ENCODE results near the gene TIE1. TPM values are rescaled to one million over a fixed set of nuclear protein-coding genes. Genes with fewer than 3 reads are reported as not detected.
A peak's percentile ranks its signal among the peaks of the same experiment; 100 is the strongest.

The TIE1 gene
- total and polyA plus RNA-seq, 2 of the 13 experiments (the other 11 are each of a cell fraction or from before 2014, with no cell fraction given) = 0.58 to 0.84 TPM

DNA sequence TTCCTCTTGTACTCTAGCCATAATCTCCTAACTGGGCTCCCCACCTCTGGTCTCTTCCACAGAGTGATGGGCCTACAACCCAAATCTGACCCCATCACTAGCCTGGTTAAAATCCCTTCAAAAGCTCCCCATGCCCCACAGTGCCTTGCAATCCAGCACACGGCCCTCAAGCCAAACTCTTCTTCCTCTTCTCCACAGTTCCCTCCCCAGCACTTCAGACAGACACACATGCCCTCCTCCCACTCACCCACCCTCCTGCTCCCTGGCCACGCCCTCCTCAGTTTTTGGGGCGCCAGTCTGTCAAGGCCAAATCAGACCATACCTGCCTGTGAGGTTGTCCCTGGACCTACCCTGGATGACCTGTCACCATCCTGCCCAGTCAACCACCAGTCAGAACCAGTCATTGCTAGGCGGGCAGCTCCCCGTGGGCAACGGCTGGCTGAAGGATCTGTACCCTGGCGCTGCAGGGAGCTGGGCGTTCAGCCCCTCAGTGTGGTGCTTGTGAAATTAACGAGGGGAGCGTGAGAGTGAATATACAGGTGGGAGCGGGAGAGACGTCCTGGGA lies 16.2 kb upstream of the TIE1 start:
- H3K36me3 ChIP-seq (replicated peaks in 1 of 2; ENCODE audit: control insufficient read depth in 1 of 2, insufficient read depth in 2 of 2, low read length in 2 of 2) = no peaks in the 10 kb centered on the region
- DNase-seq (ENCODE audit: low spot score) = no peak
- no peak overlapping the region for H3K27ac ChIP-seq (ENCODE audit: extremely low read length, insufficient read depth, low read length)

More for the DNA sequence above, 16.2 kb upstream of the TIE1 start:
- Histone ChIP-seq H3K9me3 (ENCODE audit: low read length) (no peaks in the 10 kb centered on the region), H3K4me2 (ENCODE audit: low read depth, low read length) (peak overlapping the region; percentile 77), H3K4me3 (replicated peaks in 1 of 3; ENCODE audit: insufficient read depth in 1 of 3, low read depth in 2 of 3, low read length in 3 of 3) (peak overlapping the region; percentile 58 to 70 (median 58); a peak in 4 of 6 replicates), H3K27me3 (ENCODE audit: control insufficient read depth in 1 of 2, insufficient read depth in 2 of 2, low read length in 2 of 2) (0 out of 5 replicates have a peak, but pooled peaks cover 0 to 9% of the 10 kb centered on the region in 2 experiments), H3K4me1 (ENCODE audit: insufficient read depth, low read length) (peaks cover 87% of the 10 kb centered on the region), H3K9ac (ENCODE audit: insufficient read depth, low read depth, low read length) (peak overlapping the region; percentile 25; the same call in 1 of the 2 replicates), H2AFZ (ENCODE audit: low read length) (no peak overlapping the region), H3K79me2 (ENCODE audit: insufficient read depth, low read length) (no peaks in the 10 kb centered on the region), H4K20me1 (ENCODE audit: insufficient read depth, low read length) (no peaks in the 10 kb centered on the region)
- WGBS (ENCODE audit: low lambda C conversion rate) = 45% methylated on average over 12 of the region's 12 CpGs
- no TSS peak for BruUV-seq (replicated peaks)
- in situ Hi-C loops (cut with HindIII; ENCODE audit: extremely low pct_ligation_motif_present, low pct_unique_long_range_greater_than_20kb) (no loop called here), intact Hi-C loops (cut with micrococcal nuclease; ENCODE audit: unreplicated experiment) (no loop called here)
- ChIA-PET POLR2A (interaction anchor here (1.4 to 2.6 kb wide), 6 partner anchors 8 to 74 kb away, joined by 5 to 35 read pairs (median 6); partner anchors contain the start of gene CDC20), CTCF (ENCODE audit: low intra/inter-chr PET ratio, low total read pairs) (no interaction called here)
- ATAC-seq (no peak), FAIRE-seq (no peak)
- no peak for TF ChIP-seq DPF2 (CRISPR knock-in tag; IDR thresholded peaks at IDR 0.05; ENCODE audit: borderline replicate concordance, low read depth)
- TF ChIP-seq, protein P1, sequence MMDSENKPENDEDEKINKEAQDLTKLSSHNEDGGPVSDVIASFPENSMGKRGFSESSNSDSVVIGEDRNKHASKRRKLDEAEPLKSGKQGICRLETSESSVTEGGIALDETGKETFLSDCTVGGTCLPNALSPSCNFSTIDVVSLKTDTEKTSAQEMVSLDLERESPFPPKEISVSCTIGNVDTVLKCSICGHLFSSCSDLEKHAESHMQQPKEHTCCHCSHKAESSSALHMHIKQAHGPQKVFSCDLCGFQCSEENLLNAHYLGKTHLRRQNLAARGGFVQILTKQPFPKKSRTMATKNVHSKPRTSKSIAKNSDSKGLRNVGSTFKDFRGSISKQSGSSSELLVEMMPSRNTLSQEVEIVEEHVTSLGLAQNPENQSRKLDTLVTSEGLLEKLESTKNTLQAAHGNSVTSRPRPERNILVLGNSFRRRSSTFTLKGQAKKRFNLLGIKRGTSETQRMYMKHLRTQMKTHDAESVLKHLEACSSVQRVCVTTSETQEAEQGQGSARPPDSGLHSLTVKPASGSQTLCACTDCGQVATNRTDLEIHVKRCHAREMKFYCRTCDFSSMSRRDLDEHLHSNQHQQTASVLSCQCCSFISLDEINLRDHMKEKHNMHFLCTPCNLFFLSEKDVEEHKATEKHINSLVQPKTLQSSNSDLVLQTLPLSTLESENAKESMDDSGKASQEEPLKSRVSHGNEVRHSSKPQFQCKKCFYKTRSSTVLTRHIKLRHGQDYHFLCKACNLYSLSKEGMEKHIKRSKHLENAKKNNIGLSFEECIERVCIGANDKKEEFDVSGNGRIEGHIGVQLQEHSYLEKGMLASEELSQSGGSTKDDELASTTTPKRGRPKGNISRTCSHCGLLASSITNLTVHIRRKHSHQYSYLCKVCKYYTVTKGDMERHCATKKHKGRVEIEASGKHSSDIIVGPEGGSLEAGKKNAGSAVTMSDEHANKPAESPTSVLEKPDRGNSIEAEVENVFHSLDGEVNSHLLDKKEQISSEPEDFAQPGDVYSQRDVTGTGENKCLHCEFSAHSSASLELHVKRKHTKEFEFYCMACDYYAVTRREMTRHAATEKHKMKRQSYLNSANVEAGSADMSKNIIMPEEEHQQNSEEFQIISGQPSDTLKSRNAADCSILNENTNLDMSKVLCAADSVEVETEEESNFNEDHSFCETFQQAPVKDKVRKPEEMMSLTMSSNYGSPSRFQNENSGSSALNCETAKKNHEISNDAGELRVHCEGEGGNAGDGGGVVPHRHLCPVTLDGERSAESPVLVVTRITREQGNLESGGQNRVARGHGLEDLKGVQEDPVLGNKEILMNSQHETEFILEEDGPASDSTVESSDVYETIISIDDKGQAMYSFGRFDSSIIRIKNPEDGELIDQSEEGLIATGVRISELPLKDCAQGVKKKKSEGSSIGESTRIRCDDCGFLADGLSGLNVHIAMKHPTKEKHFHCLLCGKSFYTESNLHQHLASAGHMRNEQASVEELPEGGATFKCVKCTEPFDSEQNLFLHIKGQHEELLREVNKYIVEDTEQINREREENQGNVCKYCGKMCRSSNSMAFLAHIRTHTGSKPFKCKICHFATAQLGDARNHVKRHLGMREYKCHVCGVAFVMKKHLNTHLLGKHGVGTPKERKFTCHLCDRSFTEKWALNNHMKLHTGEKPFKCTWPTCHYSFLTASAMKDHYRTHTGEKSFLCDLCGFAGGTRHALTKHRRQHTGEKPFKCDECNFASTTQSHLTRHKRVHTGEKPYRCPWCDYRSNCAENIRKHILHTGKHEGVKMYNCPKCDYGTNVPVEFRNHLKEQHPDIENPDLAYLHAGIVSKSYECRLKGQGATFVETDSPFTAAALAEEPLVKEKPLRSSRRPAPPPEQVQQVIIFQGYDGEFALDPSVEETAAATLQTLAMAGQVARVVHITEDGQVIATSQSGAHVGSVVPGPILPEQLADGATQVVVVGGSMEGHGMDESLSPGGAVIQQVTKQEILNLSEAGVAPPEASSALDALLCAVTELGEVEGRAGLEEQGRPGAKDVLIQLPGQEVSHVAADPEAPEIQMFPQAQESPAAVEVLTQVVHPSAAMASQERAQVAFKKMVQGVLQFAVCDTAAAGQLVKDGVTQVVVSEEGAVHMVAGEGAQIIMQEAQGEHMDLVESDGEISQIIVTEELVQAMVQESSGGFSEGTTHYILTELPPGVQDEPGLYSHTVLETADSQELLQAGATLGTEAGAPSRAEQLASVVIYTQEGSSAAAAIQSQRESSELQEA (CRISPR knock-in tag; IDR thresholded peaks at IDR 0.05; ENCODE audit: not compliant biosample characterization) = no peak
- no peak for TF ChIP-seq ISX (CRISPR knock-in tag; conservative IDR thresholded peaks at IDR 0.05)
- TF ChIP-seq ZFP36 (IDR thresholded peaks at IDR 0.05; ENCODE audit: borderline replicate concordance, low read depth, low read length, partially characterized antibody) = no peak
- 0 out of 2 replicates have a peak, but pooled peaks have one; percentile 10 for TF ChIP-seq ZNF501 (CRISPR knock-in tag; IDR thresholded peaks at IDR 0.05)
- TF ChIP-seq HDAC1 (CRISPR knock-in tag; IDR thresholded peaks at IDR 0.05) = no peak
- 0 out of 2 replicates have a peak, but pooled peaks have one; percentile 40 for TF ChIP-seq ZBTB7A (CRISPR knock-in tag; IDR thresholded peaks at IDR 0.05)
- 0 out of 2 replicates have a peak, but pooled peaks have one; percentile 35 for TF ChIP-seq ZNF253 (CRISPR knock-in tag; IDR thresholded peaks at IDR 0.05; ENCODE audit: borderline replicate concordance)
- no peak for TF ChIP-seq CAMTA2 (CRISPR knock-in tag; IDR thresholded peaks at IDR 0.05; ENCODE audit: borderline replicate concordance)
- TF ChIP-seq, protein P2, sequence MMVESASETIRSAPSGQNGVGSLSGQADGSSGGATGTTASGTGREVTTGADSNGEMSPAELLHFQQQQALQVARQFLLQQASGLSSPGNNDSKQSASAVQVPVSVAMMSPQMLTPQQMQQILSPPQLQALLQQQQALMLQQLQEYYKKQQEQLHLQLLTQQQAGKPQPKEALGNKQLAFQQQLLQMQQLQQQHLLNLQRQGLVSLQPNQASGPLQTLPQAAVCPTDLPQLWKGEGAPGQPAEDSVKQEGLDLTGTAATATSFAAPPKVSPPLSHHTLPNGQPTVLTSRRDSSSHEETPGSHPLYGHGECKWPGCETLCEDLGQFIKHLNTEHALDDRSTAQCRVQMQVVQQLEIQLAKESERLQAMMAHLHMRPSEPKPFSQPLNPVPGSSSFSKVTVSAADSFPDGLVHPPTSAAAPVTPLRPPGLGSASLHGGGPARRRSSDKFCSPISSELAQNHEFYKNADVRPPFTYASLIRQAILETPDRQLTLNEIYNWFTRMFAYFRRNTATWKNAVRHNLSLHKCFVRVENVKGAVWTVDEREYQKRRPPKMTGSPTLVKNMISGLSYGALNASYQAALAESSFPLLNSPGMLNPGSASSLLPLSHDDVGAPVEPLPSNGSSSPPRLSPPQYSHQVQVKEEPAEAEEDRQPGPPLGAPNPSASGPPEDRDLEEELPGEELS (CRISPR knock-in tag; IDR thresholded peaks at IDR 0.05) = no peak

All from HepG2 (cell line).